ENCODE results near the gene XAB2. TPM values are rescaled to one million over a fixed set of nuclear protein-coding genes. Genes with fewer than 3 reads are reported as not detected.
"Not testable (repeated sequence)": the region's sequence is repeated elsewhere in the genome, so short reads cannot be mapped to it uniquely, and the experiment has no call there.

XAB2 gene
- total RNA-seq, 1 donor from 2014 or later, result 17.9 TPM

GRCh38 chr19:7648265-7649014 is 19.1 kb upstream of the XAB2 start:
- no peak for ATAC-seq

- ATAC-seq, result no peak
Measured at GRCh38 chr19:7647156-7647555, 17.8 kb upstream of the XAB2 start.

- no peak for ATAC-seq
Measured at GRCh38 chr19:7646426-7646700, 17.0 kb upstream of the XAB2 start.

GRCh38 chr19:7645656-7646425 is 16.5 kb upstream of the XAB2 start:
- no peak for ATAC-seq

- no peak for ATAC-seq
Measured at GRCh38 chr19:7645163-7645562, 15.8 kb upstream of the XAB2 start.

GRCh38 chr19:7644550-7644877 is 15.2 kb upstream of the XAB2 start:
- no peak for ATAC-seq

- ATAC-seq, result not testable (repeated sequence)
Measured at GRCh38 chr19:7643629-7644549, 14.5 kb upstream of the XAB2 start.

GRCh38 chr19:7643031-7643415 is 13.7 kb upstream of the XAB2 start:
- no peak for ATAC-seq

GRCh38 chr19:7642295-7643030 is 13.1 kb upstream of the XAB2 start:
- ATAC-seq, result no peak

- no peak for ATAC-seq
Measured at GRCh38 chr19:7641290-7642276, 12.2 kb upstream of the XAB2 start.

GRCh38 chr19:7640803-7641202 is 11.5 kb upstream of the XAB2 start:
- no peak for ATAC-seq

GRCh38 chr19:7639863-7640348 is 10.6 kb upstream of the XAB2 start:
- no peak for ATAC-seq

GRCh38 chr19:7638802-7639465 is 9.6 kb upstream of the XAB2 start:
- no peak for ATAC-seq

GRCh38 chr19:7637374-7638256 is 8.3 kb upstream of the XAB2 start:
- ATAC-seq, result peak; percentile 32

GRCh38 chr19:7636691-7637373 is 7.5 kb upstream of the XAB2 start, which contains the start of gene STXBP2:
Gene STXBP2 (plus strand): TSS chr19:7637110. CDS start chr19:7637150, 40 bp downstream.
- ATAC-seq, result peak; percentile 94

- no peak for ATAC-seq
Measured at GRCh38 chr19:7636317-7636690, 7.0 kb upstream of the XAB2 start.

GRCh38 chr19:7635670-7636069 is 6.3 kb upstream of the XAB2 start:
- ATAC-seq, result no peak

- ATAC-seq, result no peak
Measured at GRCh38 chr19:7633698-7634097, 4.4 kb upstream of the XAB2 start, which contains the start of gene PCP2. Gene PCP2 (minus strand): TSS chr19:7633719. CDS start chr19:7633457, 262 bp downstream.

Data from esophagus mucosa (tissue), 1 donor.